ENCODE results near the gene SNAPC3. TPM values are rescaled to one million over a fixed set of nuclear protein-coding genes. Genes with fewer than 3 reads are reported as not detected.
"Not testable (repeated sequence)": the region's sequence is repeated elsewhere in the genome, so short reads cannot be mapped to it uniquely, and the experiment has no call there.

SNAPC3 gene
- polyA plus RNA-seq, 1 donor (not counting 4 experiments of a cell fraction or from before 2014, with no cell fraction given) = 29.9 TPM

DNA sequence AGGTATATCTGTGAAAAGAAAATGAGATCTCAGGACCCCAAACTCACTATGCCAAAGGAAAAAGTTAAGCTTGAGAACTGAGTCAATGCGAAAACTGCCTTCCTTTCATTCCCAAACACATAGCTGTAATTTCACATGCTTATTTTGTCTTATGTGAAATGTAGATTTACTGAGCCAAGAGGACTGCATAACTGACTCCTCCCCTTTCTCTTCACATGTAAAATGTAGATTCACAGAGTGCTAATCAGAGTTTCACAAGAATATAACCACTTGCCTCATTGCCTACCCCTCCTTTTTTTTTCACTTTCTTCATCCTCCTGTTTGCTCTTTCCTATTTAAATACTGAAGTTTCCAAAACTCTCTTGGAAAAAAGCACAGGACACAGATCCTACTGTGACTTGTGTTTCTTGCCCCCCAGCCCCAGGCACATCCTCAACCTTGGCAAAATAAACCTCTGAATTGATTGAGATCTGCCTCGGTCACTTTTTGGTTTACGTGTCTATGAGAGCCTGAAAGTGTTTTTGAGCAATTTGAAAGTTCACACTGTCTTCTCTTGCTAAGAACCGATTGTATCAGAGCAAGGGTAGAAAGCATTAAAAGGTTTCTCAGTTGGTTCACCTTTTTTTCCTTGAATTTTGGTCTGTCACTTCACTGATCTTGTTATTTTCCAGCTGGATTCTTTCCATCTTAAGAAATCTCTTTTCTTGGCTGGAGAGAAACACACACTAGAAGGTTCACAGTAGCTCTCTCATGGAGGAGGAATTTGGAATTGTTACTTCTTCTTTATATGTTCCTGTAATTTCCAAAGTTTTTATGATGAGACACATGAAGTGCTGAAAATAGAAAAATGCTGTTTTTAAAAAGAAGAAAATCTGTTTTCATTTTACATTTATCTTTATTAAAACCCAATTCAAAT, 44.8 kb upstream of the SNAPC3 start:
- Histone ChIP-seq H3K27me3 (ENCODE audit: control insufficient read depth, extremely low read depth, insufficient read depth, low read length) (no peaks in the 10 kb centered on the region), H3K9me1 (ENCODE audit: control insufficient read depth, extremely low read depth, insufficient read depth, low read length) (no peaks in the 10 kb centered on the region), H3K9me3 (ENCODE audit: control insufficient read depth, low read depth, low read length) (no peaks in the 10 kb centered on the region), H3K79me2 (ENCODE audit: control insufficient read depth, insufficient read depth, low read length) (no peaks in the 10 kb centered on the region), H3K4me3 (ENCODE audit: control insufficient read depth in 2 of 3, extremely low read depth in 1 of 3, insufficient read depth in 2 of 3, low read depth in 1 of 3, low read length in 3 of 3) (no peak overlapping the region), H3K9ac (ENCODE audit: control insufficient read depth, extremely low read depth, insufficient read depth, low read length) (no peak overlapping the region), H3K4me2 (ENCODE audit: control insufficient read depth, extremely low read depth, insufficient read depth, low read depth, low read length) (no peak overlapping the region), H4K20me1 (ENCODE audit: control insufficient read depth, extremely low read depth, insufficient read depth, low read length) (no peaks in the 10 kb centered on the region), H3K36me3 (ENCODE audit: control insufficient read depth in 2 of 2, extremely low read depth in 1 of 2, insufficient read depth in 2 of 2, low read length in 2 of 2) (no peaks in the 10 kb centered on the region), H3K4me1 (ENCODE audit: control insufficient read depth, extremely low read depth, insufficient read depth, low read length) (no peaks in the 10 kb centered on the region), H2AFZ (ENCODE audit: control insufficient read depth, low read length) (no peak overlapping the region), H3K27ac (ENCODE audit: control insufficient read depth, insufficient read depth, low read length) (no peak overlapping the region)
- FAIRE-seq = no peak
- dilution Hi-C loops (cut with MboI; ENCODE audit: extremely low pct_ligation_motif_present, low sequenced_read_pairs) = no loop called here
- TF ChIP-seq CTCF (optimal IDR thresholded peaks at IDR 0.05 in 1 of 3, IDR thresholded peaks at IDR 0.05 in 1 of 3, conservative IDR thresholded peaks at IDR 0.05 in 1 of 3; ENCODE audit: extremely low read depth in 1 of 3, insufficient read depth in 2 of 3, low read length in 3 of 3) (no peak), EZH2 (IDR thresholded peaks at IDR 0.05; ENCODE audit: low read length) (no peak)
- DNase-seq (ENCODE audit: low read depth, low spot score) = no peak

- H3K79me2 ChIP-seq (ENCODE audit: control insufficient read depth, insufficient read depth, low read length); H2AFZ ChIP-seq (ENCODE audit: control insufficient read depth, low read length); H4K20me1 ChIP-seq (ENCODE audit: control insufficient read depth, extremely low read depth, insufficient read depth, low read length); DNase-seq (ENCODE audit: low read depth, low spot score); H3K27me3 ChIP-seq (ENCODE audit: control insufficient read depth, extremely low read depth, insufficient read depth, low read length); H3K9me3 ChIP-seq (ENCODE audit: control insufficient read depth, low read depth, low read length); H3K9me1 ChIP-seq (ENCODE audit: control insufficient read depth, extremely low read depth, insufficient read depth, low read length); H3K9ac ChIP-seq (ENCODE audit: control insufficient read depth, extremely low read depth, insufficient read depth, low read length); H3K4me2 ChIP-seq (ENCODE audit: control insufficient read depth, extremely low read depth, insufficient read depth, low read depth, low read length); dilution Hi-C loops (cut with MboI; ENCODE audit: extremely low pct_ligation_motif_present, low sequenced_read_pairs); H3K4me1 ChIP-seq (ENCODE audit: control insufficient read depth, extremely low read depth, insufficient read depth, low read length); H3K4me3 ChIP-seq (ENCODE audit: control insufficient read depth in 2 of 3, extremely low read depth in 1 of 3, insufficient read depth in 2 of 3, low read depth in 1 of 3, low read length in 3 of 3); FAIRE-seq; H3K27ac ChIP-seq (ENCODE audit: control insufficient read depth, insufficient read depth, low read length); H3K36me3 ChIP-seq (ENCODE audit: control insufficient read depth in 2 of 2, extremely low read depth in 1 of 2, insufficient read depth in 2 of 2, low read length in 2 of 2): not testable (repeated sequence)
Observed at GRCh38 chr9:15379317-15379716, 43.4 kb upstream of the SNAPC3 start.

DNA sequence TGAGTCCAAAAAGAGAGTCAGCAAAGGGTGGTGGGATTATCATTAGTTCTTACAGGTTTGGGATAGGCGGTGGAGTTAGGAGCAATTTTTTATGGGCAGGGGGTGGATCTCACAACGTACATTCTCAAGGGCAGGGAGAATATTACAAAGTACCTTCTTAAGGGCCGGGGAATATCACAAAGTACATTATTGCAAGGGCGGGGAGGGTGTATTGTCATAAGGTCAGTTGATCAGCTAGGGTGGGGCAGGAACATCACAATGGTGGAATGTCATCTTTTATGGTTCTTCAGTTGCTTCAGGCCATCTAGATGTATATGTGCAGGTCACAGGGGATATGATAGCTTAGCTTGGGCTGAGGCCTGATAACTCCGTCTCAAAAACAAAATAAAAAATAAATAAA, 42.8 kb upstream of the SNAPC3 start:
- H3K4me2 ChIP-seq (ENCODE audit: control insufficient read depth, extremely low read depth, insufficient read depth, low read depth, low read length); H2AFZ ChIP-seq (ENCODE audit: control insufficient read depth, low read length); H3K4me1 ChIP-seq (ENCODE audit: control insufficient read depth, extremely low read depth, insufficient read depth, low read length); H3K27me3 ChIP-seq (ENCODE audit: control insufficient read depth, extremely low read depth, insufficient read depth, low read length); dilution Hi-C loops (cut with MboI; ENCODE audit: extremely low pct_ligation_motif_present, low sequenced_read_pairs); H3K79me2 ChIP-seq (ENCODE audit: control insufficient read depth, insufficient read depth, low read length); H4K20me1 ChIP-seq (ENCODE audit: control insufficient read depth, extremely low read depth, insufficient read depth, low read length); H3K4me3 ChIP-seq (ENCODE audit: control insufficient read depth in 2 of 3, extremely low read depth in 1 of 3, insufficient read depth in 2 of 3, low read depth in 1 of 3, low read length in 3 of 3); H3K27ac ChIP-seq (ENCODE audit: control insufficient read depth, insufficient read depth, low read length); H3K9me1 ChIP-seq (ENCODE audit: control insufficient read depth, extremely low read depth, insufficient read depth, low read length); DNase-seq (ENCODE audit: low read depth, low spot score); H3K36me3 ChIP-seq (ENCODE audit: control insufficient read depth in 2 of 2, extremely low read depth in 1 of 2, insufficient read depth in 2 of 2, low read length in 2 of 2); FAIRE-seq; H3K9ac ChIP-seq (ENCODE audit: control insufficient read depth, extremely low read depth, insufficient read depth, low read length); H3K9me3 ChIP-seq (ENCODE audit: control insufficient read depth, low read depth, low read length): not testable (repeated sequence)

All from keratinocyte (primary cell).